Brain microvascular endothelial cell (primary cell): ENCODE data around the gene THAP12.

Source experiments
- DNase-seq: peaks from one replicate; pipeline ENCODE4 v3.0.0-alpha.2; 2020
- H3K27ac ChIP-seq: fragments of 250-450 bp; sonication (Bioruptor Pico); 2 replicates; pipeline ENCODE4 v1.5.1; 2020; ENCODE audit warnings: mild to moderate bottlenecking, moderate library complexity
- H3K27me3 ChIP-seq: fragments of 250-450 bp; sonication (Bioruptor Pico); replicated peaks from 2 replicates; pipeline ENCODE4 v1.5.1; 2020; ENCODE audit warnings: mild to moderate bottlenecking
- H3K36me3 ChIP-seq: fragments of 250-450 bp; sonication (Bioruptor Pico); replicated peaks from 2 replicates; pipeline ENCODE4 v1.5.1; 2020; ENCODE audit warnings: mild to moderate bottlenecking
- H3K4me3 ChIP-seq: 2 replicates; pipeline ENCODE4 v1.5.1; 2011; ENCODE audit warnings: low read depth, mild to moderate bottlenecking, control low read depth, low read length, moderate library complexity
- in situ Hi-C: cut with HindIII; loops from 2 replicates; pipeline ENCODE4 v1.10.0; 2017; ENCODE audit warnings: low sequenced_read_pairs, low pct_ligation_motif_present
- TF ChIP-seq, protein P1 (sequence below): IDR thresholded peaks from 2 replicates; pipeline ENCODE4 v1.5.1; 2011; ENCODE audit warnings: low read depth, mild to moderate bottlenecking, moderate library complexity, low read length, control low read depth, inconsistent platforms; ENCODE audit errors: missing control alignments

The THAP12 gene

DNA sequence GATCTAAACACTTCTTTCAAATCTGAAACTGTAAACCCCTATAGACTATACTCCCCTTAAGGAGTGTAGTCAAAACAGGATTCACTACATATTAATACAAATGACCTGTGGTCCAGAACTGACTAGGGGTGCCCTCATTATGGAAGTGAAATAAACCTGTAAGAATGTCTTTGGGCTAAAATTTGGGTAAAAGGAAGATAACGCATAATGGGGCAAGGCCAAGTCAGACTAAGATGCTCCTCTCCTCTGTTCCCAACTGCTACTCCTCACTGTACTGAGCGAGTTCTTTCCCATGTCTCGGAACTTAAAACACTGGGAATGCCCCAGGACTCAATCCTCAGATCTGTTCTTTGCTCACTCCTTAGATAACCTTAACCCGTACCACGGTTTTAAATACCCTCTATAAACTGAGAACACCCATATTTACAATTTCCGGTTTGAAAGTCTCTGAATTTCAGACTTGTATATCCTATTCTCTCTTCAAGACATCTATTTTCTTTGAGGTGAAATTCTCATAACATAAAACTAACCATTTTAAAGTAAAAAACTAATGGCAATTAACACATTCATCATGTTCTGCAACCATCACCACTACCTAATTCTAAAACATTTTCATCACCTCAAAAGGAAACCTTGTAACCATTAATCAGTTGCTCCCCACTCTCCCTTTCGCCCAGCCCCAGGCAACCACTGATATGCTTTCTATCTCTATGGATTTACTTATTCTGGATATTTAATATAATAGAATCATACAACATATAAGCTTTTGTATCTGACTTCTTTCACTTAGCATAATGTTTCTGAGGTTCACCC lies 4.0 kb downstream of the THAP12 start:
- H3K36me3 ChIP-seq: no peaks in the 10 kb centered on the region
- DNase-seq: no peak
- H3K27me3 ChIP-seq: no peaks in the 10 kb centered on the region
- in situ Hi-C loops: no loop called here
- no peak overlapping the region for H3K27ac ChIP-seq
- TF ChIP-seq, protein P1, sequence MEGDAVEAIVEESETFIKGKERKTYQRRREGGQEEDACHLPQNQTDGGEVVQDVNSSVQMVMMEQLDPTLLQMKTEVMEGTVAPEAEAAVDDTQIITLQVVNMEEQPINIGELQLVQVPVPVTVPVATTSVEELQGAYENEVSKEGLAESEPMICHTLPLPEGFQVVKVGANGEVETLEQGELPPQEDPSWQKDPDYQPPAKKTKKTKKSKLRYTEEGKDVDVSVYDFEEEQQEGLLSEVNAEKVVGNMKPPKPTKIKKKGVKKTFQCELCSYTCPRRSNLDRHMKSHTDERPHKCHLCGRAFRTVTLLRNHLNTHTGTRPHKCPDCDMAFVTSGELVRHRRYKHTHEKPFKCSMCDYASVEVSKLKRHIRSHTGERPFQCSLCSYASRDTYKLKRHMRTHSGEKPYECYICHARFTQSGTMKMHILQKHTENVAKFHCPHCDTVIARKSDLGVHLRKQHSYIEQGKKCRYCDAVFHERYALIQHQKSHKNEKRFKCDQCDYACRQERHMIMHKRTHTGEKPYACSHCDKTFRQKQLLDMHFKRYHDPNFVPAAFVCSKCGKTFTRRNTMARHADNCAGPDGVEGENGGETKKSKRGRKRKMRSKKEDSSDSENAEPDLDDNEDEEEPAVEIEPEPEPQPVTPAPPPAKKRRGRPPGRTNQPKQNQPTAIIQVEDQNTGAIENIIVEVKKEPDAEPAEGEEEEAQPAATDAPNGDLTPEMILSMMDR: no peak
- H3K4me3 ChIP-seq: no peak overlapping the region

DNA sequence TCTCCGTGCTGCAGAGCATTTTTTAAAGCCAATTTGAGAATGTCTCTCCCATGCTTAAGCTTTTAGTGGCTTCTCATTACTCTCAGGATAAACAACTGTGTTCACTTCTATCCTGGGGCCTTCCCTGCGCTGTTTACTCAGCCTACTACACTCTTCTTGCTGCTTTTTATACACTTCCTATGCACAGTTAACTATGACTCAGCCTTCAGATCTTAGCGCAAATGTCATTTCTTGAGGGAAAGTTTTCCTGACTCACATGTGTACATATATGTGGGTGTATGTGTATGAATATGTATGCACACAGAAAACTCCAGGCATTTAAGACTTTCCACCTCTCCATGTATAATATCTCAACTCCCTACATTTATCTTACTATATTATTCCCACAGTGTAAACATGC lies 9.8 kb downstream of the THAP12 start:
- Histone ChIP-seq H3K4me3 (no peak overlapping the region), H3K27ac (peak overlapping the region; percentile 20), H3K36me3 (no peaks in the 10 kb centered on the region), H3K27me3 (no peaks in the 10 kb centered on the region)
- TF ChIP-seq, protein P1: no peak
- in situ Hi-C loops: no loop called here
- peak; percentile 64 for DNase-seq

DNA sequence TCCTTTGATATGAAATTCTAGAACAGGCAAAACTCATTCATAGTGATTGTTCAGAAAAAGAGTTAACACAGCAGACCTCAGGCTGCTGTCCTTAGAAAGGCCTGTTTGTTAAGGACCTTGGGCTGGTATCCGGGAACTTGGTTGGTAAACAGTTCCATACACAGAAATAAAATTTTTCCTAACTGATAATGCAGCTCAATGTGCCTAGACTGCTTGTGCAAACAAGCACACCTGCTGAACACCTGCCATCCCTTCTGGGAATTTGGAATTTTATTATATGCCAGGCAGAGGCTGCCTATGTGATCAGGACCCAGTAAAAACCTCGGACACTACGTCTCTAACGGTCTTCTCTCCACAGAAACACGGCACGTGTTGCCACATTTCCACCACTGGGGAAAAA lies 11.5 kb downstream of the THAP12 start:
- TF ChIP-seq, protein P1: no peak
- no peak for DNase-seq
- in situ Hi-C loops: no loop called here
- Histone ChIP-seq H3K27ac (no peak overlapping the region), H3K27me3 (no peaks in the 10 kb centered on the region), H3K36me3 (no peaks in the 10 kb centered on the region), H3K4me3 (no peak overlapping the region)

DNA sequence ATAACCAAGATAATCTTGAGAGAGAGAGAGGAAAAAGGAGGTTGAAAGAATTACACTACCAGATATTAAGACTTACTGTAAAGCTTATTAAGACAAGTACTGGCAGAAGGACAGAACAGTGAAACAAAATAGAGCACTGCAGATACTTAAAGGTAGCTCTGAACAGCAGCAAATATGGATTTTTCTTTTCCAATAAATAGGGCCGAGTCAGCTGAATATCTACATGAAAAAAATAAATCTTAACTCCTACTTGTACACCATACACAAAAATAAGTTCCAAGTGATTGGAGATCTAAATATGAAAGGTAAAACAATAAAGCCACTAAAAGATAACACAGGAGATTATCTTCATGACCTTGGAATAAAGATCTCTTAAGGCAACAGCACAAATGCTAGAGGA lies 12.4 kb downstream of the THAP12 start:
- DNase-seq: no peak
- Histone ChIP-seq H3K27me3 (no peaks in the 10 kb centered on the region), H3K4me3 (no peak overlapping the region), H3K27ac (no peak overlapping the region), H3K36me3 (no peaks in the 10 kb centered on the region)
- in situ Hi-C loops: no loop called here
- TF ChIP-seq, protein P1: no peak

DNA sequence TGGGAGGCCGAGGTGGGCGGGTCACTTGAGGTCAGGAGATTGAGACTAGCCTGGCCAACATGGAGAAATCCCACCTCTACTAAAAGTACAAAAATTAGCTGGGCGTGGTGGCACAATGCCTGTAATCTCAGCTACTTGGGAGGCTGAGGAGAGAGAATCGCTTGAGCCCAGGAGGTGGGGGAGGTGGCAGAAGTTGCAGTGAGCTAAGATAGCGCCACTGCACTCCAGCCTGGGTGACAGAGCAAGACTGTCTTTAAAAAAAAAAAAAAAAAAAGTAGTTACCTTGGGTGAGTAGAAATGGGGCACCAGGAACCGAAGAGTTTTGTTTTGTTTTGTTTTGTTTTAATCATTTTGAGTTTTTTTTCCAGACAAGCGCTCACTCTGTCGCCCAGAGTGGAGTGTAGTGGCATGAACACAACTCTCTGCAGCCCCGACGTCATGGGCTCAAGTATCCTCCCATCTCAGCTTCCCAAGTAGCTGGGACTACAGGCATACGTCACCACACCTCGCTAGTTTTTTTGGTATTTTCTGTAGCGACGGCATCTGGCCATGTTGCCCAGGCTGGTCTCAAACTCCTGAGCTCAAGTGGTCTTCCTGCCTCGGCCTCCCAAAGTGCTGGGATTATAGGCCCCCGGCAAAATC lies 15.8 kb downstream of the THAP12 start:
- in situ Hi-C loops: no loop called here
- Histone ChIP-seq H3K36me3 (no peaks in the 10 kb centered on the region), H3K27me3 (no peaks in the 10 kb centered on the region), H3K27ac (no peak overlapping the region), H3K4me3 (no peak overlapping the region)
- TF ChIP-seq, protein P1: no peak
- DNase-seq: no peak
